Lung (tissue), 12 donors: ENCODE measurements around the gene GREM2. TPM values are rescaled to one million over a fixed set of nuclear protein-coding genes. Genes with fewer than 3 reads are reported as not detected.

Experiments
- ATAC-seq: fragments of 200-7000 bp; cut with Tn5 transposase; one replicate; pipeline ENCODE4 v1.9.1; 2020; ENCODE audit warnings: moderate number of reproducible peaks; ENCODE audit not compliant: insufficient read depth, low FRiP score
- DNase-seq, 3 donors: peaks; one replicate each; pipeline ENCODE4 v3.0.0-alpha.2; 2013 to 2017
- H3K27ac ChIP-seq, 2 donors: one replicate each; pipeline ENCODE4 v1.5.1; 2013; ENCODE audit warnings: mild to moderate bottlenecking in 2 of 2, moderate library complexity in 2 of 2, control low read depth in 1 of 2, inconsistent platforms in 1 of 2, low read depth in 1 of 2, low read length in 1 of 2
- H3K27me3 ChIP-seq, 3 donors: one replicate each; pipeline ENCODE4 v1.5.1; 2013; ENCODE audit warnings: low read length in 2 of 3; ENCODE audit not compliant: control insufficient read depth in 3 of 3, insufficient read depth in 3 of 3
- H3K36me3 ChIP-seq, 4 donors: one replicate each; pipeline ENCODE4 v1.5.1; 2013; ENCODE audit warnings: low read length in 4 of 4, mild to moderate bottlenecking in 1 of 4, moderate library complexity in 1 of 4; ENCODE audit not compliant: control insufficient read depth in 4 of 4, insufficient read depth in 4 of 4
- H3K4me1 ChIP-seq, 5 donors: one replicate each; pipeline ENCODE4 v1.5.1; 2013; ENCODE audit warnings: low read length in 5 of 5, mild to moderate bottlenecking in 2 of 5, moderate library complexity in 1 of 5; ENCODE audit not compliant: control insufficient read depth in 5 of 5, insufficient read depth in 5 of 5
- H3K4me3 ChIP-seq: one replicate; pipeline ENCODE4 v1.5.1; 2013; ENCODE audit warnings: mild to moderate bottlenecking, control low read depth, moderate library complexity
- H3K9ac ChIP-seq, 2 donors: one replicate each; pipeline ENCODE4 v1.5.1; 2013; ENCODE audit warnings: low read length in 2 of 2, control low read depth in 1 of 2; ENCODE audit not compliant: insufficient read depth in 1 of 2
- H3K9me3 ChIP-seq, 4 donors: one replicate each; pipeline ENCODE4 v1.5.1; 2013; ENCODE audit warnings: low read length in 3 of 4, mild to moderate bottlenecking in 1 of 4, moderate library complexity in 1 of 4; ENCODE audit not compliant: control insufficient read depth in 4 of 4, insufficient read depth in 3 of 4
- WGBS, 2 donors: extraction: QIAGEN DNeasy Blood & Tissue Kit; methylation state at CpG; one replicate each; pipeline ENCODE4 v1.1.7; 2013; 5-methylcytosine and 5-hydroxymethylcytosine counted together
- polyA plus RNA-seq, 2 donors: library from polyadenylated mRNA; stranded (reverse); fragments of 200-250 nt; gene quantifications; one replicate each; pipeline ENCODE4 v1.2.1, GENCODE V29; 2013
- total RNA-seq, 2 donors: library from RNA; depleted of rRNA in 1 of 2; stranded (reverse); fragments of >200 nt in 1 of 2; gene quantifications; one replicate each; pipeline ENCODE4 v1.2.1, GENCODE V29; 2014 to 2021
- TF ChIP-seq, protein P1 (sequence below): IDR thresholded peaks from 2 replicates; pipeline ENCODE4 v1.5.1; 2012; ENCODE audit warnings: mild to moderate bottlenecking; ENCODE audit errors: control extremely low read depth, extremely low read depth
- donor health status: control.
- donor health status: control.
- donor health status: Bipolar disorder and iron deficiency.
- donor health status: healthy.
- donor health status: DM: yes; HTN: yes; CAD: no.

GREM2 gene
- total and polyA plus RNA-seq, 4 donors = 0.47 to 8.8 (median 0.76) TPM

- Histone ChIP-seq H3K27ac (no peak overlapping the region), H3K36me3 (no peaks in the 10 kb centered on the region), H3K27me3 (no peaks in the 10 kb centered on the region), H3K4me3 (no peak overlapping the region), H3K9me3 (no peaks in the 10 kb centered on the region), H3K9ac (peak overlapping the region in 1 of 2 donors; percentile 61), H3K4me1 (peaks cover 0 to 21% (median 3%) of the 10 kb centered on the region in 5 donors)
- DNase-seq = peak in 2 of 3 donors; percentile 41 to 42
- TF ChIP-seq, protein P1, sequence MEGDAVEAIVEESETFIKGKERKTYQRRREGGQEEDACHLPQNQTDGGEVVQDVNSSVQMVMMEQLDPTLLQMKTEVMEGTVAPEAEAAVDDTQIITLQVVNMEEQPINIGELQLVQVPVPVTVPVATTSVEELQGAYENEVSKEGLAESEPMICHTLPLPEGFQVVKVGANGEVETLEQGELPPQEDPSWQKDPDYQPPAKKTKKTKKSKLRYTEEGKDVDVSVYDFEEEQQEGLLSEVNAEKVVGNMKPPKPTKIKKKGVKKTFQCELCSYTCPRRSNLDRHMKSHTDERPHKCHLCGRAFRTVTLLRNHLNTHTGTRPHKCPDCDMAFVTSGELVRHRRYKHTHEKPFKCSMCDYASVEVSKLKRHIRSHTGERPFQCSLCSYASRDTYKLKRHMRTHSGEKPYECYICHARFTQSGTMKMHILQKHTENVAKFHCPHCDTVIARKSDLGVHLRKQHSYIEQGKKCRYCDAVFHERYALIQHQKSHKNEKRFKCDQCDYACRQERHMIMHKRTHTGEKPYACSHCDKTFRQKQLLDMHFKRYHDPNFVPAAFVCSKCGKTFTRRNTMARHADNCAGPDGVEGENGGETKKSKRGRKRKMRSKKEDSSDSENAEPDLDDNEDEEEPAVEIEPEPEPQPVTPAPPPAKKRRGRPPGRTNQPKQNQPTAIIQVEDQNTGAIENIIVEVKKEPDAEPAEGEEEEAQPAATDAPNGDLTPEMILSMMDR = no peak
- 38 to 41% methylated on average over 6 of the region's 6 CpGs for WGBS, 2 donors
- no peak for ATAC-seq
Observed at GRCh38 chr1:240465531-240465940, 146.4 kb downstream of the GREM2 start.

DNA sequence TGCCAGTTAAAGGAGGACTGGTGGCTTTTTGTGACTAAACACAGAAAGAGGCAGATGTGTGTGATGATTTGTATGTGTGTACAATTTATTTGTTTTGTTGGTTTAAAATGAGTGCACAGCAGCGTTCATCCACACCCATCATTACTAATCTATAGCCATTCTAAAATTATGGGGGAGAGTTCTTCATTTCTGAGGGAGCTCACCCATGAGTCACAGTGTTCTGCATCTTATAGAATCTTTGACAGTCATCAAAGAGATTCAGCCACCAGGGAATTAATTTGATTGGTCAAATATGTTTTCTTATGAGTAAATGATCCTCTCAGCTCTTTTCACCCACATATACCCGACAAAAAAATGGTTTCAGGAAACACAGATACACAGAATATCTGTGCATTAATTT lies 147.9 kb downstream of the GREM2 start:
- H3K9ac ChIP-seq = no peak overlapping the region
- DNase-seq (no peak), ATAC-seq (no peak)
- WGBS, 2 donors = 85 to 87% methylated on average over 2 of the region's 2 CpGs
- TF ChIP-seq, protein P1 = no peak
- H3K4me3 ChIP-seq = no peak overlapping the region
- no peaks in the 10 kb centered on the region for H3K9me3 ChIP-seq
- H3K27me3 ChIP-seq = no peaks in the 10 kb centered on the region
- H3K27ac ChIP-seq = no peak overlapping the region
- peaks cover 0 to 21% (median 3%) of the 10 kb centered on the region in 5 donors for H3K4me1 ChIP-seq
- no peaks in the 10 kb centered on the region for H3K36me3 ChIP-seq

GRCh38 chr1:240462766-240463395 lies 149.1 kb downstream of the GREM2 start:
- H3K4me3 ChIP-seq = no peak overlapping the region
- H3K36me3 ChIP-seq = no peaks in the 10 kb centered on the region
- TF ChIP-seq, protein P1 = no peak
- H3K9ac ChIP-seq = no peak overlapping the region
- no peaks in the 10 kb centered on the region for H3K27me3 ChIP-seq
- H3K4me1 ChIP-seq = peaks cover 0 to 14% (median 3%) of the 10 kb centered on the region in 5 donors
- no peak for ATAC-seq
- no peak overlapping the region for H3K27ac ChIP-seq
- no peaks in the 10 kb centered on the region for H3K9me3 ChIP-seq
- no peak for DNase-seq
- 71 to 81% methylated on average over 7 of the region's 7 CpGs for WGBS, 2 donors

DNA sequence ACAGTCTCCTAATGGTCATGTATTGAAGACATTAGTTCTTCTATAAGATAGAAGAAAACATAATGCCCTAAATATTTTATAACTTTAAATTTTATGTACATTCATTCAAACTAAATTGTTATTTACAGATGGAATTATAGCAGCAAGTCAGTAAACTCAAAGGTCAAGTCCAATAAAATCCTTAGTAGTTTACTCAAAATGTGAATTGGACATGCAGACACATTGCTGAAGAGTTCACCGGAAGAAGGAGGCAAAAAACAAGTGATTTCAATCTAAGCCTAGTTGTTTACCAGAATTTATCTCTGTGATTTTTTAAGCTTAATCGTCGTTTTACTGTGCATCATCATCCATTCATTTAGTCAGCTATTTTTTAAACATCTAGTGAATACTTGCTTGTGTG lies 149.7 kb downstream of the GREM2 start:
- no peak overlapping the region for H3K4me3 ChIP-seq
- DNase-seq (no peak), ATAC-seq (no peak)
- H3K36me3 ChIP-seq = no peaks in the 10 kb centered on the region
- 73 to 90% methylated on average over 3 of the region's 3 CpGs for WGBS, 2 donors
- no peaks in the 10 kb centered on the region for H3K9me3 ChIP-seq
- peaks cover 0 to 14% (median 3%) of the 10 kb centered on the region in 5 donors for H3K4me1 ChIP-seq
- no peaks in the 10 kb centered on the region for H3K27me3 ChIP-seq
- no peak overlapping the region for H3K9ac ChIP-seq
- no peak overlapping the region for H3K27ac ChIP-seq
- TF ChIP-seq, protein P1 = no peak
